Kidney (tissue), 14 donors: ENCODE measurements around the gene AADACL2. TPM values are rescaled to one million over a fixed set of nuclear protein-coding genes. Genes with fewer than 3 reads are reported as not detected.
"Not testable (repeated sequence)": the region's sequence is repeated elsewhere in the genome, so short reads cannot be mapped to it uniquely, and the experiment has no call there.

Source experiments
- DNase-seq, 5 donors: peaks; one replicate each; pipeline ENCODE4 v3.0.0-alpha.2; 2013 to 2020
- FAIRE-seq: peaks from 2 replicates; lab custom pipeline; 2012; peaks lifted over from hg19 to GRCh38; lab: Jason Lieb, UNC
- H3K27ac ChIP-seq, 2 donors: one replicate each; pipeline ENCODE4 v1.7.0; 2013; ENCODE audit warnings: low read depth in 2 of 2, low read length in 2 of 2, inconsistent platforms in 1 of 2
- H3K27me3 ChIP-seq: one replicate; pipeline ENCODE4 v1.7.1; 2013; ENCODE audit warnings: low read length, inconsistent platforms; ENCODE audit not compliant: control insufficient read depth, insufficient read depth
- H3K36me3 ChIP-seq, 3 donors: one replicate each; pipeline versions ENCODE4 v1.7.0 to v1.7.1; 2013; ENCODE audit warnings: low read length in 3 of 3, control low read depth in 1 of 3, inconsistent platforms in 1 of 3; ENCODE audit not compliant: insufficient read depth in 3 of 3, control insufficient read depth in 2 of 3
- H3K4me1 ChIP-seq, 3 donors: one replicate each; pipeline versions ENCODE4 v1.7.0 to v1.7.1; 2013; ENCODE audit warnings: low read length in 3 of 3, inconsistent platforms in 1 of 3, low read depth in 1 of 3; ENCODE audit not compliant: control insufficient read depth in 2 of 3, insufficient read depth in 2 of 3
- H3K4me3 ChIP-seq, 3 donors: one replicate each; pipeline versions ENCODE4 v1.7.0 to v1.8.1; 2013; ENCODE audit warnings: low read length in 3 of 3, control low read depth in 1 of 3, inconsistent platforms in 1 of 3
- H3K9ac ChIP-seq, 3 donors: one replicate each; pipeline versions ENCODE4 v1.7.0 to v1.7.1; 2013; ENCODE audit warnings: low read length in 3 of 3, control low read depth in 1 of 3, inconsistent platforms in 1 of 3
- H3K9me3 ChIP-seq, 3 donors: one replicate each; pipeline versions ENCODE4 v1.7.0 to v1.7.1; 2013; ENCODE audit warnings: low read length in 3 of 3, control low read depth in 1 of 3, inconsistent platforms in 1 of 3; ENCODE audit not compliant: control insufficient read depth in 2 of 3, insufficient read depth in 1 of 3
- CTCF ChIP-seq: IDR thresholded peaks from 3 replicates; pipeline ENCODE4 v1.5.1; 2012; ENCODE audit warnings: mild to moderate bottlenecking, moderate library complexity, borderline replicate concordance; ENCODE audit not compliant: insufficient read depth; ENCODE audit errors: extremely low read depth
- intact Hi-C: fragments of 100-400 bp; cut with DNase I; formaldehyde crosslinking; loops from one replicate; pipeline ENCODE4 v1.11.1; 2022
- polyA plus RNA-seq: library from polyadenylated mRNA; stranded (reverse); fragments of 350-450 nt; fragmentation: Illumina TruSeq; extraction: RNeasy Lipid Tissue Mini Kit (QIAGEN cat#74804); gene quantifications from one replicate; pipeline ENCODE4 v1.2.3, GENCODE V29; 2014; ENCODE audit warnings: low read depth, low replicate concordance; ENCODE audit not compliant: insufficient read depth
- total RNA-seq: library from RNA; stranded (reverse); fragmentation: NEBNext Ultra II Directional; extraction: Animal tissue kit (Norgen Biotek cat#: 25700); gene quantifications from one replicate; pipeline ENCODE4 v1.2.1, GENCODE V29; 2021
- donor health status: control.
- donor health status: control.
- donor health status: control.
- donor health status: control.
- donor health status: control.
- donor health status: DM: yes; HTN: yes; CAD: no.
- donor health status: Normal renal cell carcinoma (clear cell type).

AADACL2 gene
- total and polyA plus RNA-seq, 2 donors from 2014 or later, result not detected

- H3K4me3 ChIP-seq, result no peak overlapping the region
- intact Hi-C loops, result no loop called here
- FAIRE-seq, result no peak
- H3K9me3 ChIP-seq, result no peaks in the 10 kb centered on the region
- no peaks in the 10 kb centered on the region for H3K36me3 ChIP-seq
- DNase-seq, result no peak
- no peak overlapping the region for H3K9ac ChIP-seq
- TF ChIP-seq CTCF, result no peak
- H3K27ac ChIP-seq, result no peak overlapping the region
- no peaks in the 10 kb centered on the region for H3K4me1 ChIP-seq
- H3K27me3 ChIP-seq, result no peaks in the 10 kb centered on the region
Measured at GRCh38 chr3:151777880-151778279, 44.2 kb downstream of the AADACL2 start.

GRCh38 chr3:151787626-151788025 lies 53.9 kb downstream of the AADACL2 start:
- H3K9ac ChIP-seq, result no peak overlapping the region
- H3K27ac ChIP-seq, result no peak overlapping the region
- no peaks in the 10 kb centered on the region for H3K36me3 ChIP-seq
- intact Hi-C loops, result no loop called here
- DNase-seq (no peak), FAIRE-seq (no peak)
- no peaks in the 10 kb centered on the region for H3K4me1 ChIP-seq
- no peak overlapping the region for H3K4me3 ChIP-seq
- no peaks in the 10 kb centered on the region for H3K27me3 ChIP-seq
- TF ChIP-seq CTCF, result no peak
- no peaks in the 10 kb centered on the region for H3K9me3 ChIP-seq

GRCh38 chr3:151788401-151788800 lies 54.7 kb downstream of the AADACL2 start:
- intact Hi-C loops, result no loop called here
- Histone ChIP-seq H3K27me3 (no peaks in the 10 kb centered on the region), H3K9me3 (no peaks in the 10 kb centered on the region), H3K36me3 (no peaks in the 10 kb centered on the region), H3K4me1 (no peaks in the 10 kb centered on the region), H3K9ac (no peak overlapping the region), H3K27ac (no peak overlapping the region), H3K4me3 (no peak overlapping the region)
- no peak for DNase-seq
- FAIRE-seq, result no peak
- no peak for TF ChIP-seq CTCF

- TF ChIP-seq CTCF, result no peak
- no peak overlapping the region for H3K9ac ChIP-seq
- no peaks in the 10 kb centered on the region for H3K27me3 ChIP-seq
- DNase-seq, result no peak
- H3K27ac ChIP-seq, result no peak overlapping the region
- intact Hi-C loops, result no loop called here
- H3K4me1 ChIP-seq, result no peaks in the 10 kb centered on the region
- no peaks in the 10 kb centered on the region for H3K9me3 ChIP-seq
- H3K4me3 ChIP-seq, result no peak overlapping the region
- H3K36me3 ChIP-seq, result no peaks in the 10 kb centered on the region
- FAIRE-seq, result no peak
Measured at GRCh38 chr3:151789853-151790463, 56.2 kb downstream of the AADACL2 start.

- H3K27me3 ChIP-seq, DNase-seq, intact Hi-C loops, H3K36me3 ChIP-seq, H3K27ac ChIP-seq, H3K4me3 ChIP-seq, H3K4me1 ChIP-seq, H3K9me3 ChIP-seq, H3K9ac ChIP-seq, FAIRE-seq: not testable (repeated sequence)
Measured at GRCh38 chr3:151790763-151791162, 57.0 kb downstream of the AADACL2 start.
